H9 (cell line): ENCODE results near the gene GM2A. TPM values are rescaled to one million over a fixed set of nuclear protein-coding genes. Genes with fewer than 3 reads are reported as not detected.

Experiments used
- DNase-seq: peaks from one replicate; pipeline ENCODE4 v3.0.0-alpha.2; 2017
- H2AFZ ChIP-seq: one replicate; pipeline ENCODE4 v1.6.1; 2013; ENCODE audit warnings: mild to moderate bottlenecking, low read length, control low read depth, moderate library complexity
- H2AK5ac ChIP-seq: 2 replicates; pipeline ENCODE4 v1.6.1; 2013; ENCODE audit warnings: low read length, control low read depth, mixed read lengths; ENCODE audit not compliant: insufficient read length
- H2BK120ac ChIP-seq: one replicate; pipeline ENCODE4 v1.6.1; 2013; ENCODE audit warnings: low read depth, mild to moderate bottlenecking, low read length, control low read depth, inconsistent platforms; ENCODE audit not compliant: poor library complexity, severe bottlenecking
- H2BK12ac ChIP-seq: 2 replicates; pipeline ENCODE4 v1.6.1; 2013; ENCODE audit warnings: low read length, control low read depth, mixed read lengths, low read depth; ENCODE audit not compliant: insufficient read length
- H2BK15ac ChIP-seq: 2 replicates; pipeline ENCODE4 v1.6.1; 2013; ENCODE audit warnings: low read depth, low read length, control low read depth
- H2BK20ac ChIP-seq: one replicate; pipeline ENCODE4 v1.6.1; 2013; ENCODE audit warnings: low read depth, mild to moderate bottlenecking, low read length, control low read depth, inconsistent platforms; ENCODE audit not compliant: poor library complexity, severe bottlenecking
- H2BK5ac ChIP-seq: 2 replicates; pipeline ENCODE4 v1.6.1; 2013; ENCODE audit warnings: low read length, control low read depth, mixed read lengths; ENCODE audit not compliant: insufficient read length
- H3K14ac ChIP-seq: 2 replicates; pipeline ENCODE4 v1.6.1; 2013; ENCODE audit warnings: low read length, control low read depth; ENCODE audit not compliant: insufficient read depth
- H3K18ac ChIP-seq: 2 replicates; pipeline ENCODE4 v1.6.1; 2013; ENCODE audit warnings: low read depth, mild to moderate bottlenecking, mixed read lengths, low read length, control low read depth; ENCODE audit not compliant: insufficient read length
- H3K23ac ChIP-seq: 2 replicates; pipeline ENCODE4 v1.6.1; 2013; ENCODE audit warnings: low read length, control low read depth, mixed read lengths, low read depth; ENCODE audit not compliant: insufficient read length
- H3K23me2 ChIP-seq: 2 replicates; pipeline ENCODE4 v1.6.1; 2013; ENCODE audit warnings: low read depth, mild to moderate bottlenecking, mixed read lengths, low read length, control low read depth; ENCODE audit not compliant: insufficient read length, poor library complexity, severe bottlenecking
- H3K27ac ChIP-seq: 2 replicates; pipeline ENCODE4 v1.5.1; 2013; ENCODE audit warnings: low read length, control low read depth, mixed read lengths, low read depth; ENCODE audit not compliant: insufficient read length
- H3K27me3 ChIP-seq: 2 replicates; pipeline ENCODE4 v1.6.1; 2013; ENCODE audit warnings: low read length, control low read depth, inconsistent platforms; ENCODE audit not compliant: insufficient read depth
- H3K4ac ChIP-seq: 2 replicates; pipeline ENCODE4 v1.6.1; 2013; ENCODE audit warnings: low read depth, mild to moderate bottlenecking, control low read depth, inconsistent platforms, low read length, moderate library complexity
- H3K4me1 ChIP-seq: 2 replicates; pipeline ENCODE4 v1.6.1; 2013; ENCODE audit warnings: low read length, control low read depth, inconsistent platforms; ENCODE audit not compliant: insufficient read depth
- H3K4me2 ChIP-seq: 2 replicates; pipeline ENCODE4 v1.6.1; 2013; ENCODE audit warnings: low read length, control low read depth, mixed read lengths; ENCODE audit not compliant: insufficient read length, insufficient read depth
- H3K56ac ChIP-seq: 2 replicates; pipeline ENCODE4 v1.6.1; 2013; ENCODE audit warnings: low read depth, mild to moderate bottlenecking, mixed read lengths, low read length, control low read depth; ENCODE audit not compliant: insufficient read length
- H3K79me1 ChIP-seq: 2 replicates; pipeline ENCODE4 v1.6.1; 2013; ENCODE audit warnings: low read depth, mild to moderate bottlenecking, moderate library complexity, low read length, control low read depth, inconsistent platforms; ENCODE audit not compliant: insufficient read depth, poor library complexity, severe bottlenecking
- H3K79me2 ChIP-seq: 2 replicates; pipeline ENCODE4 v1.6.1; 2013; ENCODE audit warnings: low read length, control low read depth, inconsistent platforms; ENCODE audit not compliant: insufficient read depth
- H3K9ac ChIP-seq: 2 replicates; pipeline ENCODE4 v1.6.1; 2013; ENCODE audit warnings: low read length, control low read depth, mixed read lengths; ENCODE audit not compliant: insufficient read length; ENCODE audit errors: extremely low read depth
- H3K9me3 ChIP-seq: one replicate; pipeline ENCODE4 v1.6.1; 2013; ENCODE audit warnings: low read depth, low read length, inconsistent platforms; ENCODE audit not compliant: control insufficient read depth
- H3T11ph ChIP-seq: one replicate; pipeline ENCODE4 v1.6.1; 2013; ENCODE audit warnings: mild to moderate bottlenecking, low read length, control low read depth, inconsistent platforms
- H4K20me1 ChIP-seq: one replicate; pipeline ENCODE4 v1.6.1; 2013; ENCODE audit not compliant: control insufficient read depth, insufficient read length, insufficient read depth
- H4K5ac ChIP-seq: 2 replicates; pipeline ENCODE4 v1.6.1; 2013; ENCODE audit warnings: low read depth, mild to moderate bottlenecking, mixed read lengths, low read length, control low read depth; ENCODE audit not compliant: insufficient read length
- H4K8ac ChIP-seq: replicated peaks from 2 replicates; pipeline ENCODE4 v1.6.1; 2013; ENCODE audit warnings: low read length, control low read depth, mixed read lengths, low read depth; ENCODE audit not compliant: insufficient read length
- H4K91ac ChIP-seq: 2 replicates; pipeline ENCODE4 v1.6.1; 2013; ENCODE audit warnings: low read depth, mild to moderate bottlenecking, moderate library complexity, mixed read lengths, low read length, control low read depth; ENCODE audit not compliant: insufficient read length
- H3K27ac Mint-ChIP-seq, 3 experiments: 2 replicates in 2 of 3; 3 replicates in 1 of 3; pipeline ENCODE4 v1.8.0; 2020 to 2021; ENCODE audit warnings: mixed read lengths in 3 of 3, mild to moderate bottlenecking in 1 of 3, moderate library complexity in 1 of 3
- H3K27me3 Mint-ChIP-seq: 2 replicates; pipeline ENCODE4 v1.8.0; 2021; ENCODE audit warnings: low read depth, mild to moderate bottlenecking, moderate library complexity, mixed read lengths
- H3K36me3 Mint-ChIP-seq, 3 experiments: 2 replicates in 2 of 3; 3 replicates in 1 of 3; pipeline ENCODE4 v1.8.0; 2020 to 2021; ENCODE audit warnings: low read depth in 3 of 3, mixed read lengths in 3 of 3; ENCODE audit not compliant: insufficient read depth in 1 of 3
- H3K4me1 Mint-ChIP-seq, 2 experiments: 2 replicates each; pipeline ENCODE4 v1.8.0; 2020; ENCODE audit warnings: mixed read lengths in 2 of 2
- H3K4me3 Mint-ChIP-seq, 2 experiments: 2 replicates in 1 of 2; 3 replicates in 1 of 2; pipeline ENCODE4 v1.8.0; 2020 to 2021; ENCODE audit warnings: mild to moderate bottlenecking in 2 of 2, mixed read lengths in 2 of 2, moderate library complexity in 1 of 2
- H3K9me3 Mint-ChIP-seq, 2 experiments: 2 replicates in 1 of 2; 3 replicates in 1 of 2; pipeline ENCODE4 v1.8.0; 2020; ENCODE audit warnings: mild to moderate bottlenecking in 2 of 2, mixed read lengths in 2 of 2, moderate library complexity in 1 of 2
- WGBS: extraction: QIAGEN DNeasy Blood & Tissue Kit; methylation state at CpG from one replicate; pipeline ENCODE4 v1.1.7; 2013; ENCODE audit warnings: missing lambda C conversion rate, low lambda C conversion rate, mixed read lengths; ENCODE audit not compliant: insufficient read length; ENCODE audit errors: extremely low coverage; 5-methylcytosine and 5-hydroxymethylcytosine counted together
- total RNA-seq: library from RNA; stranded (reverse); gene quantifications from 2 replicates; pipeline ENCODE4 v1.2.1, GENCODE V29; 2021
- TF ChIP-seq, protein P1 (sequence below): fragments of 200-600 bp; sonication (generic); conservative IDR thresholded peaks from 3 replicates; pipeline ENCODE4 v1.8.0; 2021; ENCODE audit warnings: antibody characterized with exemption, mild to moderate bottlenecking

The GM2A gene
- total RNA-seq, 1 experiment from 2014 or later, result 27.8 TPM

DNA sequence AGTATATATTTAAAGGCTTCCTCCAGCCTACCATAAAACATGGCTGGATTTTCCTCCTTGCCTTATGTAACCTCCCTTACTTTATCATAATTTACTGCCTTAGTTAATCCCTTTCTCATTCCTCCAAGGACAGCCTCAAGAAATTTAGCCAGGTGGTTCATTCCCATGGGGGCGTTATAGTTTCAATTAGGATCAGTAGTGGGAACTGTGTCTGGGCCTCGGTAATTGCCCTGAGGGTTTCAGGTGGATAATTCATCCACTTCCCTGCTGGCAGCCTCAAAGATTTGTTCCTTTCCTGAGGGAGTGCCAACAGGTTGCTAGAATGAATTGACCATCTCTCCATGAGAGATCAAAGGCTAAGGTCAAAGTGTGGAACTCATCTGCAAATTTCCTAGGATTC is 4.3 kb upstream of the GM2A start:
- H3K79me1 ChIP-seq, result no peaks in the 10 kb centered on the region
- H3K4ac ChIP-seq, result no peak overlapping the region
- H2BK120ac ChIP-seq, result no peak overlapping the region
- H3K18ac ChIP-seq, result no peak overlapping the region
- no peak overlapping the region for H3T11ph ChIP-seq
- H3K4me1 Mint-ChIP-seq, result peaks cover 19 to 25% of the 10 kb centered on the region in 2 experiments
- H3K23ac ChIP-seq, result no peak overlapping the region
- no peak overlapping the region for H3K4me3 Mint-ChIP-seq
- no peaks in the 10 kb centered on the region for H3K4me1 ChIP-seq
- no peak overlapping the region for H3K27ac ChIP-seq
- peaks cover 7% of the 10 kb centered on the region for H3K23me2 ChIP-seq
- no peak overlapping the region for H2AFZ ChIP-seq
- no peak for DNase-seq
- H3K9ac ChIP-seq, result no peak overlapping the region
- H2AK5ac ChIP-seq, result no peak overlapping the region
- H3K56ac ChIP-seq, result no peak overlapping the region
- no peak overlapping the region for H2BK5ac ChIP-seq
- no peak overlapping the region for H2BK15ac ChIP-seq
- H4K91ac ChIP-seq, result no peak overlapping the region
- H3K9me3 ChIP-seq, result no peaks in the 10 kb centered on the region
- H3K9me3 Mint-ChIP-seq, result no peaks in the 10 kb centered on the region
- H3K27me3 ChIP-seq, result no peaks in the 10 kb centered on the region; the same call in 1 of the 2 replicates
- H4K5ac ChIP-seq, result no peak overlapping the region
- no peaks in the 10 kb centered on the region for H3K79me2 ChIP-seq
- no peak overlapping the region for H2BK12ac ChIP-seq
- no peak overlapping the region for H4K8ac ChIP-seq
- H3K27ac Mint-ChIP-seq, result no peak overlapping the region
- no peak overlapping the region for H3K4me2 ChIP-seq
- H3K14ac ChIP-seq, result no peak overlapping the region
- peaks cover 2% of the 10 kb centered on the region; the same call in 1 of the 2 replicates for H3K27me3 Mint-ChIP-seq
- no peaks in the 10 kb centered on the region; a peak in 1 of 7 replicates for H3K36me3 Mint-ChIP-seq
- no peaks in the 10 kb centered on the region for H4K20me1 ChIP-seq
- H2BK20ac ChIP-seq, result no peak overlapping the region
- TF ChIP-seq, protein P1, sequence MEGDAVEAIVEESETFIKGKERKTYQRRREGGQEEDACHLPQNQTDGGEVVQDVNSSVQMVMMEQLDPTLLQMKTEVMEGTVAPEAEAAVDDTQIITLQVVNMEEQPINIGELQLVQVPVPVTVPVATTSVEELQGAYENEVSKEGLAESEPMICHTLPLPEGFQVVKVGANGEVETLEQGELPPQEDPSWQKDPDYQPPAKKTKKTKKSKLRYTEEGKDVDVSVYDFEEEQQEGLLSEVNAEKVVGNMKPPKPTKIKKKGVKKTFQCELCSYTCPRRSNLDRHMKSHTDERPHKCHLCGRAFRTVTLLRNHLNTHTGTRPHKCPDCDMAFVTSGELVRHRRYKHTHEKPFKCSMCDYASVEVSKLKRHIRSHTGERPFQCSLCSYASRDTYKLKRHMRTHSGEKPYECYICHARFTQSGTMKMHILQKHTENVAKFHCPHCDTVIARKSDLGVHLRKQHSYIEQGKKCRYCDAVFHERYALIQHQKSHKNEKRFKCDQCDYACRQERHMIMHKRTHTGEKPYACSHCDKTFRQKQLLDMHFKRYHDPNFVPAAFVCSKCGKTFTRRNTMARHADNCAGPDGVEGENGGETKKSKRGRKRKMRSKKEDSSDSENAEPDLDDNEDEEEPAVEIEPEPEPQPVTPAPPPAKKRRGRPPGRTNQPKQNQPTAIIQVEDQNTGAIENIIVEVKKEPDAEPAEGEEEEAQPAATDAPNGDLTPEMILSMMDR, result no peak
- no CpG with 5 or more reads among the region's 2 CpGs for WGBS
